Type B pancreatic cell (in vitro differentiated cells): Measurements from ENCODE around the gene CXCR4. TPM values are rescaled to one million over a fixed set of nuclear protein-coding genes. Genes with fewer than 3 reads are reported as not detected.

Source experiments
- DNase-seq: peaks from one replicate; pipeline ENCODE4 v3.0.0; 2021; ENCODE audit warnings: mixed read lengths; ENCODE audit not compliant: unreplicated experiment; ENCODE audit errors: extremely low spot score
- H3K27ac Mint-ChIP-seq: 2 replicates; pipeline ENCODE4 v1.8.0; 2021; ENCODE audit warnings: mild to moderate bottlenecking, mixed read lengths
- H3K27me3 Mint-ChIP-seq: 2 replicates; pipeline ENCODE4 v1.8.0; 2021; ENCODE audit warnings: mixed read lengths
- H3K36me3 Mint-ChIP-seq: 2 replicates; pipeline ENCODE4 v1.8.0; 2021; ENCODE audit warnings: mixed read lengths
- H3K4me1 Mint-ChIP-seq: one replicate; pipeline ENCODE4 v1.8.0; 2021; ENCODE audit warnings: mixed read lengths; ENCODE audit not compliant: unreplicated experiment
- H3K4me3 Mint-ChIP-seq: 2 replicates; pipeline ENCODE4 v1.8.0; 2021; ENCODE audit warnings: mild to moderate bottlenecking, mixed read lengths
- H3K9me3 Mint-ChIP-seq: 2 replicates; pipeline ENCODE4 v1.8.0; 2021; ENCODE audit warnings: mixed read lengths
- CTCF ChIP-seq: fragments of 200-600 bp; sonication (generic); conservative IDR thresholded peaks from 2 replicates; pipeline ENCODE4 v1.5.0; 2021; ENCODE audit warnings: antibody characterized with exemption, mild to moderate bottlenecking
- long read RNA-seq: library from polyadenylated mRNA; unstranded; transcript quantifications from one replicate; pipeline ENCODE4 v2.0.0, GENCODE V29; 2020
- total RNA-seq: library from RNA; stranded (reverse); gene quantifications from 2 replicates; pipeline ENCODE4 v1.2.1, GENCODE V29; 2021; ENCODE audit warnings: low replicate concordance

The CXCR4 gene
- 5.2 and 34.8 TPM in 2 replicates for total RNA-seq
- long read RNA-seq, transcript CXCR4-201 (2 exons, 1,682 nt): major isoform, 43 of 43 reads
- long read RNA-seq, partial matches to known transcripts: 0 of 43 reads
- long read RNA-seq, other reads (novel, unspliced or antisense): 0 of 43 reads

GRCh38 chr2:136117909-136118818 lies at the start of gene CXCR4:
TSS of gene CXCR4 (minus strand) at chr2:136118149. CDS start at chr2:136118060, 89 bp downstream.
- H3K4me1 Mint-ChIP-seq: peaks cover 11% of the 10 kb centered on the region
- H3K27me3 Mint-ChIP-seq: peaks cover 97% of the 10 kb centered on the region
- peak within 1 kb of the TSS; percentile 95 for H3K4me3 Mint-ChIP-seq
- peak; percentile 87 for DNase-seq
- peak within 1 kb of the TSS; percentile 53 for H3K27ac Mint-ChIP-seq
- peak; percentile 60 for TF ChIP-seq CTCF
- peaks cover 5% of the 10 kb centered on the region for H3K36me3 Mint-ChIP-seq
- no peaks in the 10 kb centered on the region for H3K9me3 Mint-ChIP-seq

- Mint-ChIP-seq H3K4me1 (peaks cover 16% of the 10 kb centered on the region), H3K9me3 (no peaks in the 10 kb centered on the region), H3K4me3 (no peak overlapping the region), H3K36me3 (no peaks in the 10 kb centered on the region), H3K27ac (no peak overlapping the region), H3K27me3 (peaks cover 6% of the 10 kb centered on the region)
- DNase-seq: no peak
- no peak for TF ChIP-seq CTCF
These were observed 46.4 kb upstream of the CXCR4 start for GRCh38 chr2:136164280-136164776.

- no peak for TF ChIP-seq CTCF
- no peak overlapping the region for H3K4me3 Mint-ChIP-seq
These were observed 44.5 kb upstream of the CXCR4 start for GRCh38 chr2:136162438-136162837.

GRCh38 chr2:136156411-136156810 lies 38.5 kb upstream of the CXCR4 start:
- Mint-ChIP-seq H3K9me3 (no peaks in the 10 kb centered on the region), H3K4me1 (no peaks in the 10 kb centered on the region), H3K4me3 (no peak overlapping the region), H3K36me3 (no peaks in the 10 kb centered on the region), H3K27me3 (peaks cover 9% of the 10 kb centered on the region), H3K27ac (no peak overlapping the region)
- no peak for DNase-seq
- no peak for TF ChIP-seq CTCF

More at GRCh38 chr2:136162438-136162837, 44.5 kb upstream of the CXCR4 start:
- Mint-ChIP-seq H3K27ac (no peak overlapping the region), H3K27me3 (peaks cover 2% of the 10 kb centered on the region), H3K36me3 (no peaks in the 10 kb centered on the region), H3K9me3 (no peaks in the 10 kb centered on the region), H3K4me1 (no peaks in the 10 kb centered on the region)
- DNase-seq: no peak

GRCh38 chr2:136154384-136154783 lies 36.4 kb upstream of the CXCR4 start:
- H3K9me3 Mint-ChIP-seq: no peaks in the 10 kb centered on the region
- no peaks in the 10 kb centered on the region for H3K4me1 Mint-ChIP-seq
- peaks cover 11% of the 10 kb centered on the region for H3K27me3 Mint-ChIP-seq
- no peak for TF ChIP-seq CTCF
- H3K27ac Mint-ChIP-seq: no peak overlapping the region
- no peak for DNase-seq
- H3K36me3 Mint-ChIP-seq: no peaks in the 10 kb centered on the region
- no peak overlapping the region for H3K4me3 Mint-ChIP-seq
